OCI-LY1 (cell line): ENCODE results near the gene TUBG2.

ENCODE experiments used
- EZH2 ChIP-seq: fragments of 200-600 bp; sonication (generic), shearing (Covaris generic); IDR thresholded peaks from 2 replicates; pipeline ENCODE4 v1.8.0; 2017; ENCODE audit warnings: borderline replicate concordance, mixed run types, mild to moderate bottlenecking, antibody characterized with exemption, low read length, moderate library complexity, mixed read lengths
- TF ChIP-seq, protein P1 (sequence below): fragments of 200-600 bp; sonication (generic), shearing (Covaris generic); IDR thresholded peaks from 2 replicates; pipeline ENCODE4 v1.5.1; 2017; ENCODE audit warnings: mild to moderate bottlenecking, antibody characterized with exemption, low read length, moderate library complexity, mixed read lengths

- TF ChIP-seq, protein P1, sequence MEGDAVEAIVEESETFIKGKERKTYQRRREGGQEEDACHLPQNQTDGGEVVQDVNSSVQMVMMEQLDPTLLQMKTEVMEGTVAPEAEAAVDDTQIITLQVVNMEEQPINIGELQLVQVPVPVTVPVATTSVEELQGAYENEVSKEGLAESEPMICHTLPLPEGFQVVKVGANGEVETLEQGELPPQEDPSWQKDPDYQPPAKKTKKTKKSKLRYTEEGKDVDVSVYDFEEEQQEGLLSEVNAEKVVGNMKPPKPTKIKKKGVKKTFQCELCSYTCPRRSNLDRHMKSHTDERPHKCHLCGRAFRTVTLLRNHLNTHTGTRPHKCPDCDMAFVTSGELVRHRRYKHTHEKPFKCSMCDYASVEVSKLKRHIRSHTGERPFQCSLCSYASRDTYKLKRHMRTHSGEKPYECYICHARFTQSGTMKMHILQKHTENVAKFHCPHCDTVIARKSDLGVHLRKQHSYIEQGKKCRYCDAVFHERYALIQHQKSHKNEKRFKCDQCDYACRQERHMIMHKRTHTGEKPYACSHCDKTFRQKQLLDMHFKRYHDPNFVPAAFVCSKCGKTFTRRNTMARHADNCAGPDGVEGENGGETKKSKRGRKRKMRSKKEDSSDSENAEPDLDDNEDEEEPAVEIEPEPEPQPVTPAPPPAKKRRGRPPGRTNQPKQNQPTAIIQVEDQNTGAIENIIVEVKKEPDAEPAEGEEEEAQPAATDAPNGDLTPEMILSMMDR = no peak
- no peak for TF ChIP-seq EZH2
Measured at GRCh38 chr17:42694524-42694923, 35.4 kb downstream of the TUBG2 start.
